OCI-M1 (cell line): ENCODE data around the gene EXOC6B.

Source experiments
- DNase-seq: peaks from one replicate; lab custom pipeline; 2025; lab: John Stamatoyannopoulos, UW

EXOC6B gene

DNA sequence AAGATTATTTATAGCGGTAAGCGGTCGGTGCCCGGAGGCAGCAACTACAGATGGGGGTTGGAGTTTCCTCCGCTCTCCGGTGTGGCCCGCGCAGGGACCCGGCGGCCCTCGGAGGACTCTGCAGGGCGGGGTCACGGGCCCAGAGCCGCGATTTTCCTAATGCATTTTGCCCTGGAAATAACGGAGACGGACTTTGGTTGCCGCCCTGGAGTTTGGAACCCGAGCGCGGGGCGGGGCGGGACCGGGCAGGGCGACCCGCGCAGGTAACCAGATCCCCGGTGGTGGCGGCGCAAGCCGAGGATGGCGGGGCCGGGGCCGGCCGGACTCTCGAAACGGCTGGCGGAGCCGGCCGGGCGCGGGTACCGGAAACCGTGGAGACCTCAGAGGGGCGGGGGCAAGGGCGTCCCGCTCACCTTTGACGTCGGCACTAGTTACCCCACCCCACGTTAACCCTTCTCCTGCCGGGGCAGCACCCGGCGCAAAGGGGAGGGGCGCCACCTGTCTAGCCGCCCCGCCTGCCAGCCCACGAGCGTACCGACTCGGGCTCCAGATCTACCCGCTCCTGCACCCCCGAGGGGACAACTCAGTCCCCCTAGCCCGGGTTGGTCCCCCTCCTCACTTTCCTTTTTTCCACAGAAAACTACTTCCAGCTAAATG, 681.1 kb downstream of the EXOC6B start:
- no peak for DNase-seq

DNA sequence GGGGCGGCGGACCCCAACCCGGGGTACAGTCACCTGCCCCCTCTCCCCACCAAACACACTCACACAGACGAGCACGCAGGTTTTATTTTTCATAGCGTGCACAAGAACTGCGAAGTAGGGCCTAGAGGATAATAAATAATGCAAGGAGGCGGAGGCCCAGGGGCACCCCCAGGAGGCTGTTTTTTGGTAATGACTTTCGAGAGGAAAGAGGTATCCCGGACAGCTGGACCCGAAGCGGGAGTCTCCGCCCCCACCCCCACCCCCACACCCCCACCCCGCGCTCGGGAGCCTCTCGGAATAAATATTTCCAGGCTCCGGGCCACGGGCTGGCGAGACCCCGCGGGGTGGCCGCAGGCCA, 681.6 kb downstream of the EXOC6B start:
- DNase-seq: no peak

DNA sequence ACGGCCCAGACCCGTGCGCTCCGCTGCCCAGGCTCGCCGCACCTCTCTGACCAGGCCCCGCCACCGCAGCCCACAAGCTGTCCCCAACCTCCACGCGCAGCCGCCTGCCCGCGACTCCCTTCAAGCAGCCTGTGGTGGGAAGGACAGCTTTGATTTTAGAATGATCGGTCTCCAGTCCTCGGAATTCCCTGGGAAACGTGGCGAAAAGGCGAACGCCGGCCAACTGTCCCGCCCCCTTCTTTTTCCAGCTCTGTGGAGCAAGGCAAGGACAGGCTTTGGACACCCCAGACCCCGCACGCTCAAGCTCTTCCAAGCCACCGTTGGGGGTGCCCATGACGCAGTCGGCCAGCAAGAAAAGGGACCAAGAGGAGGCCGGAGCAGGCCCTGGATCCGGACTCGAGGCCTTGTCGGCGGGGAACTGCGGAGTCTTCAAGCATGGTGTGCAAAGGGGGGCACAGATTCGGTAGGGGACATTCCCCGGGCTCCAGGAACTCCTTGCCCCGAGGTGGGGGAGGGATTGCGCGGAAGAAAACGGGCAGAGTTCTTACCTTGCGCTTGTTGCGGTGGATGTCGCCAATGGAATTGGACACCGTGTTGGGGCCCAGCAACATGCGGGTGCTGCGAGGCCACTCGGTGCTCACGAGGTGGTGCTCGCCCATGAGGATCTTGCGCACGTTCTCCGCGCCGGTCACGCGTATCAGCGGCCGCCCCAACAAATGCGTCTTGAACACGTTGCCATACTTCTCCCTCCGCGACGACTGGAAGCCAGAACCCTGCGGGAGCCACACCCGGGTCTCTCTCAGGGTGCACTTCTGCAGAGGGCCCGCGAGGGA, 682.2 kb downstream of the EXOC6B start:
- no peak for DNase-seq

DNA sequence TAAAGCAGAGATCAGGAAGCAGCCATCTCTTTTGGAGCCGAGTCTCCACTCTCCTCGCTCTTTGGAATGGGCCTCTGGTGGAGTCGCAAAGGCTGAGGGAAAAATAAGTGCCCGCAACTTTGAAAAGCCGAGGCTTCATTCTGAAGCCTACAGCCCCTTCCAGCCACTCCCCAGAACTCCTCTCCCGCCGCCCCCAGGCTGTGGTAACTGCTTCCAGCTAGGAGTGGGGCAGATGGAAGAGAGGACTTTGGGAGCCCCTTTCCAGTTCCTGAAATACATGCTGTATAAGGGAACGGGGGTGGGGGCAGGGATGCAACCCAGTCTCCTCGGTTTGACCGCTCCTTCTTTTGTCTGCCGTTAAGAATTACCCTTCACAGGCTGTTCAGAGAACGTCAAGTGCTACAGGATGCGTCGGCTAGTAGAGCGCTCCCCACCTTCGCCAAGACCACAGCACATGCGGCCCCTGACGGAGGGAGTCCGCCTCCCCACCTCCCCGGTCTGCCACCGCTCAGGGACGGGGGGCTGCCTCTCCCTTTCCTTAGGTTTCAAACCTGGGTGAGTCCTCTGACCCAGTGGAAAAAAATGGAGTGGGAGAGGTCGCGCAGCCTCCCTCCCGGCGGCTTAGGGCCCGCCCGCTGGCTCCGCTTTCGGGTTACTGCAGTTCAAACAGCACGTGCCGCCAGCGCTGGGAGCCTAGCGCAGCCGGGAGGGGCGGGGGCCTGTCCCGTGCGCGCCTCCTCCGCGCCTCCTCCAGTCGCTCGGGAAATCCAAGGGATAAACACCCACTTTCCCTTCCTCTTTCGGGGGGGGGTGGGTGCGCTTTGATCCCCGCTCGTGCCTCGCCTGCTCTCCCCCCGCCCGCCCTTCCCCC, 683.0 kb downstream of the EXOC6B start:
- DNase-seq: no peak

DNA sequence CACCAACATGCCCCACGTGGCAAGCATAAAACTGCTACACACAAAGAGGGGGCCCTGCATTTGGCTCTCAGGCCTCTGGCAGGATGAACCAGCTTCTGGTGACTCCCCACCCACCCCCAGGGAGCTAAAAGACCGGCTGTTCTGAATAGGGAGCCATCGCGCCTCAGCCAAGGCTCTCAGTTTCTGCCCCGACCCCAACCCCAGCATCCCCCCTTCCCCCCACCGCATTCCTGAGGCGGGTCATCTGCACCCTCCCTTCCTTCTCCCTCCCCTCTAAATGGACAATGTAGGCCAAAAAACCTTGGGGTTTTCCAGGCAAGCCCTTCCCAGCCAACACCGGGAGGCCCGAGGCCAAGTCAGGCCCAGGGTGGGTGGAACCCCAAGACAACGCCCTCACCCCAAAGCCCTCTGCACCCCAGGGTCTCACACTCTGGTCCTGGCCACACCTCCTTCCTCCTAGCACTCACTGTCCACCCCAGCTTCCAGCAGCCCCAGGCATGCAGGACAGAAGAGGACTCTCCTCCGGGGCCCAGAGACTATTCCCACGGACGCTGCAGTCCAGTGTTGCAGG, 683.9 kb downstream of the EXOC6B start:
- no peak for DNase-seq

DNA sequence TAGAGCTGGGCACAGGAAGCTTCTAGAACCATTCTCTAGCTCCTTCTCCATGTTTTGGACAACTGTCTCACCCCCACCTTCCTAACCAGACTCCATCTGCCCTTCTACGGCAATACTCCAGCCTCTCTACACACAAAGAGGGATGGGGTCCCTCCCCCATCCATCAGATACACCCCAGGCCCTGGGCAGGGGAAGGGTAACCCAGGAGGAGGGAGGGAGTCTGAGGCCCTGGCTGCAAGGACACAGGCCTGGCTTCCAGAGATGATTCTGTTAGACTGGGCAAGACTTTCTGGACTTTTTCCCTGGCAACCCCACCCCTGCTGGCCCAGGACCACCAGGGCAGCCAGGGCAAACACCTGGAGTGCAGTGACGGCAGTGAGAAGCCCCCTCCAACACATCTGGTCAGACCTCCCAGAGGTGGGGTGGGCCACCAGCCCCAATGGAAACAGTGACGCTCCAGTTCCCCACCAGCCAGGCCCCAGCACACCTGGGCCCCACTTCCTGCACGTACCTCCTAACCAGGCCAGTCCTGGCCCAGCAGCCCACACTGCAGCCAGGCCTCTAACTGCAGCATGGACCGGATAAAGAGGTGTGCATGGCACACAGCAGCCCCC, 684.7 kb downstream of the EXOC6B start:
- no peak for DNase-seq

DNA sequence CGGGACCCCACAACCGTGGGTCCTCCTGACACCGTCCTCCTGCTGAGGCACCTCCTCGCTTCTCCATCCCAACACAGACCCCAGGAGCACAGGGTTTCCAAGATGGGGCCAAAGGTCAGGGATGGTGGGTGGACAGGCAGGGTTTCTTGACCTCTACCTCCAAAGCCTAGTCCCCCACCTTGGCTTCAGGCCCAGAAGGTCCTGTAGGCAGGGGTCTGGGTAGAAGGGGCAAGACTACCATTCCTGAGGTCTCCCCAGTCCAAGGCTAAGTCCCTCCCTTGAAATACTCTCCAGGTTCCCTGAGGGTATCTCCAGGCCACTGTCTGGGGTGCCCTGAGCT, 685.2 kb downstream of the EXOC6B start:
- no peak for DNase-seq

DNA sequence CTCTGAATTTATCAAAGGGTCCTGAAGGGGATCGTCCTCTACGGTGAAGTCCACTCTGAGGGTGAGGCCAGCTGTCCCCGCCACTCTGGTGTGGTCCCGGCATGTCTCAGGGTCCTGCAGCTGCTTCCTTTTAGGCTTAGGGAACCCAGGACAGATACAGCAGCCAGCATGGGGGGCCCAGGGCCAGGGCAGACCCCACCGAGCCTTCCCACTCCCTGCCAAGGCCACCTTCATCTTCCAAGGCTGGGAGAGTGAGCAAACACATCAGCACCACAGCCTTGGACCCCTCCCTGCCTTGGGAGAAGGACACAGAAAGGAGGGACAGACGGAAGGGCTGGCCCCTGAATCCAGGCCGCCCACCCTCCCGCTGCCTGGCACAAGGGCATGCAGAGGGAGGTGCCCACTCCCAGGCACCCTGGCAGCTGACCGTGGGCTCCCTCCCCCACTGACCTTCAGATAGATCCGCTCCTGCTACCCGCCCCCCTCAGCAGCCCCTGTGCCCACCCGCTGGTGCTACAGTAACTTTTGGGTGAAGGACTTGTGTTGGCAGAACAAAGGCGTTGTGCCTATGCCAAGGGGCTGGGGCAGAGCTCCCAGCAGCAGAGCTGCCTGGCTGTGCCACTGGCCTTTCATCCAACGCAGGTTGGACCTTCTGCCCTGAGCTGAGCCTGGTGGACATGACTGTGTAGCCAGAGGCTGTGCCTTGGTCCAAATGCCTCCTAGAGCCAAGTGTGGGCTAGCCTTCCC, 685.8 kb downstream of the EXOC6B start:
- DNase-seq: no peak

DNA sequence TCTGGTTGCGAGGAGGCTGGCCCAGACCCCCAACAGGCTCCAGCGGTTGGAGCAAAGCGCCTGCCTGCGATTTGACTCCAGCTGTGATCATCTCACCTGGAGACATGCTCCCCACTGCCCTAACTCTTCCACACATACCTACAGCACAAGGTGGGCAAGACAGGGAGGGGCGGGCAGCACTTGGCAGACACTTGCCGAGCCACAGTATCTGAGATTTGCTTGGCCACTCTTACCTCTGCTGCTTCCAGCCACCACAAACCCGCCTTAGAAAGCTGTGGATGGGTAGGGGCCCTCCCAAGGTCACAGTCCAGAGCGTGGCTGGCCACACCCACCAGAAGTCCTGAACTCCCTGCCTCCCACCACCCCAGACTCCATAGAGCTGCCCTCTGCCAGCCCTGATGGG, 686.4 kb downstream of the EXOC6B start:
- DNase-seq: no peak

DNA sequence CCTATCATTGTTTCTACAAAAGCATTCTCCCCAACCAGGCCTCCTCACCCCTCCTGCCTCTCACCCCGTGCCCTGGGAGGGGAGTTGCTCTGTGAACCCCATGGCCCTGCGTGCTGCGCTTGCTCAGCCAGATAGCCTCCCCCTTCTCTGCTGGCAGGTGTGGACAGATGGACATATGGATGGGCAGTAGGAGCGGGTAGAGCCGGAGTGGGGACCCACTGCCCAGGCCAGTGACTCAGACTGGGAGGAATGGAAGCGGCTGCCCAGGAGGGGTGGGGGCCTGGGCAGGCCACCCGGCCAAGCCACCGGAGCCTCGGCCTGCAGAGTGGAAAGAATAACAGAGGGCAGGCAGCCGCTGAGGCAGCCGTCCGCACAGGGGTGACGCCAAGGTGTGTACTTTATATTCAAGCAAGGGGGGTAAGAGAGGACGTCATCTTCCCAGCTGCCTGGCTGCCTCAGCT, 686.9 kb downstream of the EXOC6B start:
- DNase-seq: no peak

DNA sequence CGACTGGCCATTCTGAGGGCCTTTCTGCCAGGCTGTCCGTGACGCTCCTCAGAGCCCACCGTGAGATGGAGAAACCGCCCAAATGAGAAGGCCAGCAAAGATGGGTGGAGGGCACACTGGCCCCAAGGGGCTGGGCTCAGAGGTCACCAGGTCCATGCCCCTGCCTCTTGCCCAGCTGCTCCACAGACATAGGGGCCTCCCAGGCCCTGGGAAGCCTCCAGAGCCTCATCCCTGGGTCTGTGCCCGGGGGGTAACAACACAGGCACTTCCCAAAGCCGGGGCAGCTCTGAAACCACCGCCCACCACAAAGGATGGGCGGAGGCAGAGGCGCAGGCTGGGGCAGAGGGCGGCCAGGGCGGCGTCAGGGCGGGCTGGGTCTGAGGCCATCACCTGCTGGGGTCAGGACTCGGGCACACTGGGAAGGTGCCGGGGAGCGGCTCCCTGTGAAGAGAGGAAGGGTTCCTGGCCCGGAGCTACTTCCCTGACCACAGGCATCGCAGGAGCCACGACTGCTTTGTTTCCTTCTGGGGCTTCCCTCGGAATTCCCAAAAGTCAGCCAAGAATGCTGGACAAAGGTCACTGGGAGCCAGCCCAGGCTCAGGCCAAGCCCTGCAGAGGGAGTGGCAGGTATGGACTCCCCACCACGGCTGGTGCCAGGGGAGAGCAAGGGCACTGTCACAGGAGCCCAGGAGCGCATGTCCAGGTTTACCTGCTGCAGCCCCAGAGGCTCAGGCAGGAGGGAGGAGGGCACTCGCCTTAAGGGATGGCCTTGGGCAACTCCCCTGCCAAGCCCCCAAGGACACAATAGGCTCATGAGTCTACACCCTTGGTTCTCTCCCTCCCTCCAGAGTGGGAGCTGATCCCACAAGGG, 687.6 kb downstream of the EXOC6B start:
- DNase-seq: no peak

DNA sequence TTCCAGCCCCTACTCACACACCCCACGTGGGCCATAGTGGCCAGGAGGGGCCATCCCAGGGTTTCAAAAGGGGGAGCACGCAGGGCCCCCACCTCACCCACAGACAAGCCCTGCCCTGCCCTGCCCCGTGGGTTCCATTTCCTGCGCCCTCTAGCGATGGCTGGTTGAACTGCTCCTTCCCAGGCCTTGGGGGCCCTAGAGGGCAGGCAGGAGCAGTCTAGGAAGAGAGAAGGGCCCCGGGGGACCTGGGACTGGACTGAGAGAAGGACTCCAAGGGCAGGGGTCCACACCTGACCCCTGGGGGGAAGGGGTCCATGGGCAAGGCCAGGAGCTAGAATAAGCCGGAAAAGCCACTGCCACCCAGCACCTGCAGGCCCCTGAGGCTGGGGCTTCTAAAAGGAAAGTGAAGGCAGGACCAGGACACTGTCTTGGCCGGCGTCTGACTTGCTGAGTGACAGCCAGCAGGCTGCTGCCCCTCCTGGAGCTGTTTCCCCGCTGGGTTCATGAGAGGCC, 688.3 kb downstream of the EXOC6B start:
- DNase-seq: peak; percentile 67

DNA sequence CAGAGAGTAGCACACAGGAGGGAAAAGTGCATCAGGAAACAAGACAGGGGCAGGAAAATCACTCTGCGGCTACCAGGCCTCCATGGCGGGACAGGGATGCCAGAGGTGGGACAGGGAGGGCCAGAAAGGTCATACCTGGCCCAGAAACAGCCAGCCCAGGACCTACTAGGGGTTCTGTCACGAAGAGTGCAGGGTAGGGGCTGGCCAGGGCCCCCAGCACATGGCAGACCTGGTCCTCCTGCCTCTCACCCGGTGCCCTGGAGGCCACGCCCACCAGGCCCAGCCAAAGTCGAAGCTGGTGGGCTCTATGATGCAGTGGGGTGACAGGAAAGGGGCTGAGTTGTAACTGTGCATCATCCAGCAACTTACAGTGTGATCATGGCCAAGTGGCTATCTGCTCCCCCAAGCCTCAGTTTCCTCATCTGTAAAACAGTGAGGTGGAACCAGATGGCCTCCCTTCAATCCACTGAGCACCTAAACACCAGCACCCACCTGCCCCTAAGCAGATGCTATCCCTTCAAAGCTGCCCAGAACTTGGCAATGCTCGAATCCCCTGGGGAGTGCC, 688.8 kb downstream of the EXOC6B start:
- no peak for DNase-seq

DNA sequence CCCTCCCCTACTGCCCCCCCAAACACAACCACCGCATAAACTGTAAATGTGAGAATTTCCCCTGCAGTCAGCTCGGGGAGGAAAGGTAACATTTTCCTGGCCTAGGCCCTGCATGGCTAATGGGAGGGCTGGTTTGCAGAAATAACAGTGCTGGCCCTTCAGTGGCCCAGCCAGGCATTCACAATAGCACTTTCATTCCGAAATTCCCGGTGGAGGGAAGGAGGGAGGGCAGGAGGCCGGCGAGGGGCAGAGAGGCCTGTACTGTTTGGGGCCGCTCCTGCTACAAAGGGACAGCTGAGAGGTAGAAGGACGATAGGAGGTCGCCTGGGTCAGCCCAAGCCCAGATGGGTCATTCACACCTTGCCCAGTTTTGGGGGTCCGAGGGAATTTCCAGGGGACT, 689.5 kb downstream of the EXOC6B start:
- no peak for DNase-seq

DNA sequence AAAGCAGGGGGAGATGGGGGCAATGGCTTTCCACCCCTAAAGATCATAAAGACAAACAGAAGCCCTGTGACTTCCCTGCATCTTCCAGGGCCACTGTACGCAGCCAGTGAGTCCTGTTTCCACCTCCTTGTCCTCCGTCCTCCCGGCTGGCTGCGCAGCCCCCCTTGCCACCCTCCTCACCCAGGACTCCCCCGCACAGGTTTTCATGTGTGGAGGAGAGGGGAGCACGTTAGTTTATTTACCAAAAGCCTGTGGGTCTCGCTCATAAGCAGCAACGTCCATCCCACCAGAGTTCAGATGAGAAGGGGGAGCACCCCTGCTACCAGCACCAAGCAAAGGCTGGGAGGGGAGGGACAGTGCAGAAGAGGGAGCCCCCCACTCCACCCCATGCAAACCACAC, 689.9 kb downstream of the EXOC6B start:
- no peak for DNase-seq

DNA sequence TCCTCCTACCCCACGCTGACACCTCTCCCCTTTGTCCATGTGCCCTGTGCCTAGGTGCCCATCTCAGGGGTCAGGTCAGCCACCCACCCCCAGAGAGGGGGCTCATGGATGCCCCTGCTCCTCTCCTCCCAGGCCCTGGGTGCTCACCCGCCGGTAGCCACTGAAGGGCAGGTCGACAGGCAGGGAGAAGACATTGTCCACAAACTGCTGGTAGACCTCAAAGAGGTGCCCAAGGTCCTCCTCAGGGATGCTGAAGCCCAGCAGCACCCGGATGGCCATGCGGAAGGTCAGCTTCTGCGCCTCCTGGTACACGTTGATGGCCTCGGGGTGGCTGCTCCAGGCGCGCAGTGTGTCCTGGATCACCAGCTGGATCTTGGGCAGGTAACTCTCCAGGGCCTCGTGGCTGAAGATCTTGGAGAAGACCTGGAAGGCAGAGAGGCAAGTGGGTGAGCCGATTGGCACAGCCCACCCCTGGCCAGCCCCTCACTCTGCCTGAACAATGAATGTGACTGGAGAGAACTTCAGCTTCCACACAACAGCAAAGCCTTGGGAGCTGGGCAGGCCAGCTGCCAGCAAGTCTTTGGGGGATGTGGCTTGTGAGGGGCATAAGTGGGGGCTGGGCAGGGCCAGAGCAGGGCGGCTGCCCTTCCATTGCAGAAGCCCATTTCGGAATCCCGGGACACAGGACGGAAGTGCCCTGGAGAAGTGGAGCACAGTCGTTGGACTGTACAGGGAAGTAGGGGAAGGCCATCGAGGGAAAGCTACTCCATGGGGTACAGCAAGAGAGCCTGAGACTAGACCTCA, 690.6 kb downstream of the EXOC6B start:
- DNase-seq: no peak

DNA sequence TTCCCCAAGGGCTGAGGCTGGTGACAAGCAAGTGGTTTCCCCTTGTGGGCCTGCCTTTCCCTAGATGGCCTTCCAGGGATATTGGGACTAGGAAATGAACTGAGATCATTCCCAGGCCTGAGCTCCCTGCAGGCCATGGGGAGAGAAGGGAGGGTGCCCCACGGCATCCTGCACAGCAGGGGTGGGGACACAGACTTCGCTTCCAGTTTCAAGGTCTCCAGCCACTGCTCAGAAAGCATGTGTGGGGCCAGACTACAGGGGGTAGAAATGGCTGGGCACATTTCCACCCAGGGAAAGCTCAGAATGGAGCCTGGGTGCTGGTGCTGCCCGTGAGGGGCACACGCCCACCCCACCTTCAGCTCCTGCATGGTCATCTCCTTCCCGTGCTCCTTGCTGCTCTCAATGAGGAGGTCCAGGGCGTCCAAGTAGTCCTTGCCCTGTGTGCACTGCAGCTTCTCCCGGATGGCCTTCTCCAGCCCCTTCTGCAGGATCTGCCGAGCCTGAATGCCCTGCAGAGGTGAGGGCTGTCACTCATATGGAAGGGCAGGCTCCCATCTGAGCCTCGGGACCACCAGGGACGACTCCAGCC, 691.3 kb downstream of the EXOC6B start:
- no peak for DNase-seq

DNA sequence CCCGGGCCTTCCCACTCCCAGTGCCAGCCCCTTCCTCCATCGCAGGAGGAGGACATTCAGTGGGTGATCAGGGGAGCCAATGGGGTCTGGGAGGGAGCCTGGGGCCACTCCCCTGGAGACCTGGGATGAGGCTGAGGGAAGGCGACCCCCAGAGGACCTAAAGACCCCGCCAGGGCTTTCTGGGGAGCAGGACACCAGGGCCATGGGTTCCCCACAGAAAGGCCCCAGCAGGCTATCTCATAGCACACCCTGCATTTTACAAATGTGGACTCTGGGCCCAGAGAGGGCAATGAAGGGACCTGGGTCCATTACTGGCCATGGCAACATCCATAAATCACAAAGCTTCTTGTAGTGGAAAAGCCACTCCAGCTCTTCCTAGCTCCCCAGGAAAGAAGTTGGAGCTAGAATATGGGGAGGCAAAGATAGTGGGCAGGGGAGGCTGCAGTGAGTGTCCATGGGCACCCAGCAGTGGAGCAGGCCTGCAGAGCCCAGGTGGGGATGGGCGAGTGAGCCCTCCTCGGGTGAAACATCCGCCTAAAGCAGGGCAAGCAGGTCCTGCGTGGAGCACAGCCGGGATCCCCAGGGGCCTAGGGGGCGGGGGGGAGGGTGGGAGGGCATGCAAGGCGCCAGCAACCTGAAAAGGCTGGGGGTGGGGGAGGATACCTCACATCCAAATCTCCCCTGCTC, 692.0 kb downstream of the EXOC6B start:
- DNase-seq: no peak
